ENCODE data around the gene ARMC3. TPM values are rescaled to one million over a fixed set of nuclear protein-coding genes. Genes with fewer than 3 reads are reported as not detected.

The ARMC3 gene
- total RNA-seq, 1 donor from 2014 or later: not detected

- H3K27me3 Mint-ChIP-seq (ENCODE audit: unreplicated experiment): peaks cover 3% of the 10 kb centered on the region
- H3K27ac Mint-ChIP-seq (ENCODE audit: unreplicated experiment): no peak overlapping the region
- H3K36me3 Mint-ChIP-seq (ENCODE audit: unreplicated experiment): no peaks in the 10 kb centered on the region
- peaks cover 3% of the 10 kb centered on the region for H3K9me3 Mint-ChIP-seq (ENCODE audit: unreplicated experiment)
- DNase-seq: no peak
- H3K4me3 Mint-ChIP-seq (ENCODE audit: unreplicated experiment): no peak overlapping the region
- TF ChIP-seq, protein P1, sequence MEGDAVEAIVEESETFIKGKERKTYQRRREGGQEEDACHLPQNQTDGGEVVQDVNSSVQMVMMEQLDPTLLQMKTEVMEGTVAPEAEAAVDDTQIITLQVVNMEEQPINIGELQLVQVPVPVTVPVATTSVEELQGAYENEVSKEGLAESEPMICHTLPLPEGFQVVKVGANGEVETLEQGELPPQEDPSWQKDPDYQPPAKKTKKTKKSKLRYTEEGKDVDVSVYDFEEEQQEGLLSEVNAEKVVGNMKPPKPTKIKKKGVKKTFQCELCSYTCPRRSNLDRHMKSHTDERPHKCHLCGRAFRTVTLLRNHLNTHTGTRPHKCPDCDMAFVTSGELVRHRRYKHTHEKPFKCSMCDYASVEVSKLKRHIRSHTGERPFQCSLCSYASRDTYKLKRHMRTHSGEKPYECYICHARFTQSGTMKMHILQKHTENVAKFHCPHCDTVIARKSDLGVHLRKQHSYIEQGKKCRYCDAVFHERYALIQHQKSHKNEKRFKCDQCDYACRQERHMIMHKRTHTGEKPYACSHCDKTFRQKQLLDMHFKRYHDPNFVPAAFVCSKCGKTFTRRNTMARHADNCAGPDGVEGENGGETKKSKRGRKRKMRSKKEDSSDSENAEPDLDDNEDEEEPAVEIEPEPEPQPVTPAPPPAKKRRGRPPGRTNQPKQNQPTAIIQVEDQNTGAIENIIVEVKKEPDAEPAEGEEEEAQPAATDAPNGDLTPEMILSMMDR (IDR thresholded peaks at IDR 0.05; ENCODE audit: partially characterized antibody, unreplicated experiment): no peak
- no peaks in the 10 kb centered on the region for H3K4me1 Mint-ChIP-seq (ENCODE audit: low read depth, unreplicated experiment)
These were observed 59.1 kb downstream of the ARMC3 start for GRCh38 chr10:22986771-22987542.

GRCh38 chr10:22988581-22989360, 60.9 kb downstream of the ARMC3 start:
- Mint-ChIP-seq H3K27ac (ENCODE audit: unreplicated experiment) (no peak overlapping the region), H3K9me3 (ENCODE audit: unreplicated experiment) (peaks cover 3% of the 10 kb centered on the region), H3K4me1 (ENCODE audit: low read depth, unreplicated experiment) (no peaks in the 10 kb centered on the region), H3K4me3 (ENCODE audit: unreplicated experiment) (no peak overlapping the region), H3K36me3 (ENCODE audit: unreplicated experiment) (no peaks in the 10 kb centered on the region), H3K27me3 (ENCODE audit: unreplicated experiment) (peaks cover 3% of the 10 kb centered on the region)
- DNase-seq: peak; percentile 53
- TF ChIP-seq, protein P1 (IDR thresholded peaks at IDR 0.05; ENCODE audit: partially characterized antibody, unreplicated experiment): peak; percentile 95

- H3K4me3 Mint-ChIP-seq (ENCODE audit: unreplicated experiment): no peak overlapping the region
- peaks cover 3% of the 10 kb centered on the region for H3K27me3 Mint-ChIP-seq (ENCODE audit: unreplicated experiment)
- TF ChIP-seq, protein P1 (IDR thresholded peaks at IDR 0.05; ENCODE audit: partially characterized antibody, unreplicated experiment): no peak
- H3K27ac Mint-ChIP-seq (ENCODE audit: unreplicated experiment): no peak overlapping the region
- DNase-seq: no peak
- peaks cover 3% of the 10 kb centered on the region for H3K9me3 Mint-ChIP-seq (ENCODE audit: unreplicated experiment)
- no peaks in the 10 kb centered on the region for H3K36me3 Mint-ChIP-seq (ENCODE audit: unreplicated experiment)
- peaks cover 2% of the 10 kb centered on the region for H3K4me1 Mint-ChIP-seq (ENCODE audit: low read depth, unreplicated experiment)
These were observed 62.6 kb downstream of the ARMC3 start for GRCh38 chr10:22990443-22990842.

DNA sequence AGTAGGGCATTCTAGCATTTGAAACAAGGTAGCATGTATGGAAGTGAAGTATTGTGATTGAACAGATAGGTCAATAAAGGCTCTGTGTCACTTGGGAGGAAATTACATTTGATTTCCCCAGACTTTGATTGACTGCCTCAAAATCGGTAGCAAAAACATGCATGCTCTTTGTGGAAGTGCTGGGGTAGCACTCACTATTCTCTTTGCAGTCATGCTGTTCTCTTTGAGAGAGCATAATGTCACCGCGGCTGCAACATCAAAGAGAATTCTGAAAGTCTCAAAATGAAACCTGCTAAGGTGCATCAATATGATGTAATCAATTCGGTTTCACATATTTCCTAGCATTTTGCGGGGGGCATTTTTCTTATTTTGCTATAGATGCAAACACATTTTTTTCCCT, 64.2 kb downstream of the ARMC3 start:
- TF ChIP-seq, protein P1 (IDR thresholded peaks at IDR 0.05; ENCODE audit: partially characterized antibody, unreplicated experiment): no peak
- Mint-ChIP-seq H3K4me1 (ENCODE audit: low read depth, unreplicated experiment) (peaks cover 2% of the 10 kb centered on the region), H3K27ac (ENCODE audit: unreplicated experiment) (no peak overlapping the region), H3K4me3 (ENCODE audit: unreplicated experiment) (no peak overlapping the region), H3K27me3 (ENCODE audit: unreplicated experiment) (peaks cover 3% of the 10 kb centered on the region), H3K9me3 (ENCODE audit: unreplicated experiment) (peaks cover 3% of the 10 kb centered on the region), H3K36me3 (ENCODE audit: unreplicated experiment) (no peaks in the 10 kb centered on the region)
- no peak for DNase-seq

DNA sequence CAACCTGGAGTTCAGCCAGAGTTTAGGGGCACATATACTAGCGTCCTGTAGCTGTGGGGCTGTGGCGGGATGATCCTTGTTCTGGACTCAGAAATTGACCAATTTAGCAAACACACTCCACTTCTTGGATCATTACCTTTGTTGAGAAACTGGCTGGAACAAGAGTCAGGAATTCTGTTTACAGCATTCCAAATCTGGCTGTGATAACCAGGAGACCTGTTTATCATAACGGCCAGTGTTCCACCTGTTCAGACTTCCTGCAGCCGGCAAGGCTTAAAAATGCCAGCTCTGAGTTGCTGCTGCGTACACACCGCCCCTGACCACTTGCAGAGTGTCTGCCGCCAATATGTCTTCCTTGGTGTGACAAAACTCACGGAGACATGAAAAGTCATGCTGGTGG, 64.8 kb downstream of the ARMC3 start:
- no peak overlapping the region for H3K27ac Mint-ChIP-seq (ENCODE audit: unreplicated experiment)
- H3K9me3 Mint-ChIP-seq (ENCODE audit: unreplicated experiment): peaks cover 3% of the 10 kb centered on the region
- no peak for DNase-seq
- TF ChIP-seq, protein P1 (IDR thresholded peaks at IDR 0.05; ENCODE audit: partially characterized antibody, unreplicated experiment): no peak
- peaks cover 2% of the 10 kb centered on the region for H3K4me1 Mint-ChIP-seq (ENCODE audit: low read depth, unreplicated experiment)
- no peak overlapping the region for H3K4me3 Mint-ChIP-seq (ENCODE audit: unreplicated experiment)
- no peaks in the 10 kb centered on the region for H3K36me3 Mint-ChIP-seq (ENCODE audit: unreplicated experiment)
- H3K27me3 Mint-ChIP-seq (ENCODE audit: unreplicated experiment): peaks cover 3% of the 10 kb centered on the region

All from glutamatergic neuron (in vitro differentiated cells).